HepG2 (cell line): ENCODE measurements around the gene RABGAP1L. TPM values are rescaled to one million over a fixed set of nuclear protein-coding genes. Genes with fewer than 3 reads are reported as not detected.

Source experiments
- CC2D1A ChIP-seq: sonication (generic); formaldehyde crosslinking; IDR thresholded peaks from 2 replicates; pipeline ENCODE4 v1.8.1; 2023; ENCODE audit warnings: mild to moderate bottlenecking, missing genetic modification reagents
- EEA1 ChIP-seq: sonication (generic); formaldehyde crosslinking; IDR thresholded peaks from 2 replicates; pipeline ENCODE4 v1.5.1; 2020; ENCODE audit warnings: mild to moderate bottlenecking, missing genetic modification reagents, borderline replicate concordance
- ELF1 ChIP-seq: sonication (generic); formaldehyde crosslinking; IDR thresholded peaks from 2 replicates; pipeline ENCODE4 v1.4.0; 2020; ENCODE audit warnings: missing genetic modification reagents
- IRF2 ChIP-seq: IDR thresholded peaks from 2 replicates; pipeline ENCODE4 v1.6.1; 2018; ENCODE audit warnings: missing genetic modification reagents, missing compliant biosample characterization
- MATR3 ChIP-seq: sonication (generic); formaldehyde crosslinking; IDR thresholded peaks from 2 replicates; pipeline ENCODE4 v1.4.0; 2020; ENCODE audit warnings: missing genetic modification reagents
- MXI1 ChIP-seq: IDR thresholded peaks from 3 replicates; pipeline ENCODE4 v1.6.1; 2012; ENCODE audit warnings: low read depth, low read length, inconsistent platforms, borderline replicate concordance
- NCOA5 ChIP-seq: sonication (generic); formaldehyde crosslinking; IDR thresholded peaks from 2 replicates; pipeline ENCODE4 v1.4.0; 2020; ENCODE audit warnings: missing genetic modification reagents
- NCOR1 ChIP-seq: fragments of 200-600 bp; sonication (generic); IDR thresholded peaks from 2 replicates; pipeline ENCODE4 v1.7.0; 2017; ENCODE audit warnings: antibody characterized with exemption, low read length, borderline replicate concordance
- PHF20 ChIP-seq: sonication (generic); formaldehyde crosslinking; IDR thresholded peaks from 2 replicates; pipeline ENCODE4 v1.5.0; 2020; ENCODE audit warnings: mild to moderate bottlenecking, missing genetic modification reagents
- POLR2A ChIP-seq, 2 experiments: IDR thresholded peaks; 2 replicates each; pipeline ENCODE4 v1.6.1; 2011; ENCODE audit warnings: low read depth in 2 of 2, low read length in 2 of 2, mild to moderate bottlenecking in 1 of 2, moderate library complexity in 1 of 2; ENCODE audit not compliant: insufficient read depth in 1 of 2
- REPIN1 ChIP-seq: sonication (generic); formaldehyde crosslinking; IDR thresholded peaks from 2 replicates; pipeline ENCODE4 v1.8.0; 2022; ENCODE audit warnings: missing genetic modification reagents, low read depth, mild to moderate bottlenecking, borderline replicate concordance
- ZNF12 ChIP-seq: sonication (generic); formaldehyde crosslinking; IDR thresholded peaks from 2 replicates; pipeline ENCODE4 v1.5.0; 2020; ENCODE audit warnings: missing genetic modification reagents
- ZNF264 ChIP-seq: sonication (generic); formaldehyde crosslinking; IDR thresholded peaks from 2 replicates; pipeline ENCODE4 v1.4.0; 2020; ENCODE audit warnings: missing genetic modification reagents
- ZNF816 ChIP-seq: sonication (generic); formaldehyde crosslinking; IDR thresholded peaks from 2 replicates; pipeline ENCODE4 v1.8.0; 2022; ENCODE audit warnings: missing genetic modification reagents, mild to moderate bottlenecking, borderline replicate concordance
- polyA plus RNA-seq, 8 experiments: library from polyadenylated mRNA; depleted of rRNA in 3 of 8; stranded (reverse) in 7 of 8; unstranded in 1 of 8; fragments of >200 nt; fragmentation: Illumina TruSeq in 4 of 8; extraction: Trizol in 4 of 8; gene quantifications; 2 replicates each; pipeline versions ENCODE4 v1.2.1 to v1.2.3, GENCODE V29; 2011 to 2016; ENCODE audit warnings: low read depth in 4 of 8, missing spikeins in 1 of 8, mixed read lengths in 1 of 8; ENCODE audit not compliant: insufficient read depth in 1 of 8
- total RNA-seq, 5 experiments: library from RNA; depleted of rRNA; stranded (reverse); fragments of >200 nt; fragmentation: Illumina TruSeq; extraction: Trizol; gene quantifications; 2 replicates each; pipeline ENCODE4 v1.2.3, GENCODE V29; 2016; ENCODE audit warnings: low read depth in 1 of 5
- TF ChIP-seq, protein P1 (sequence below): sonication (generic); formaldehyde crosslinking; IDR thresholded peaks from 2 replicates; pipeline ENCODE4 v1.4.0; 2020; ENCODE audit warnings: mild to moderate bottlenecking, missing genetic modification reagents
- TF ChIP-seq, protein P2 (sequence below): sonication (generic); formaldehyde crosslinking; IDR thresholded peaks from 2 replicates; pipeline ENCODE4 v1.5.0; 2020; ENCODE audit warnings: mild to moderate bottlenecking, missing genetic modification reagents, borderline replicate concordance
- TF ChIP-seq, protein P3 (sequence below): IDR thresholded peaks from 2 replicates; pipeline ENCODE4 v1.6.1; 2016
- TF ChIP-seq, protein P4 (sequence below): sonication (generic); formaldehyde crosslinking; IDR thresholded peaks from 2 replicates; pipeline ENCODE4 v1.4.0; 2020; ENCODE audit warnings: missing genetic modification reagents
- TF ChIP-seq, protein P5 (sequence below): IDR thresholded peaks from 2 replicates; pipeline ENCODE4 v1.6.1; 2018; ENCODE audit warnings: missing genetic modification reagents, mild to moderate bottlenecking, missing compliant biosample characterization

The RABGAP1L gene
- total and polyA plus RNA-seq, 2 of the 13 experiments (the other 11 are each of a cell fraction or from before 2014, with no cell fraction given): 7.9 to 22.6 TPM

DNA sequence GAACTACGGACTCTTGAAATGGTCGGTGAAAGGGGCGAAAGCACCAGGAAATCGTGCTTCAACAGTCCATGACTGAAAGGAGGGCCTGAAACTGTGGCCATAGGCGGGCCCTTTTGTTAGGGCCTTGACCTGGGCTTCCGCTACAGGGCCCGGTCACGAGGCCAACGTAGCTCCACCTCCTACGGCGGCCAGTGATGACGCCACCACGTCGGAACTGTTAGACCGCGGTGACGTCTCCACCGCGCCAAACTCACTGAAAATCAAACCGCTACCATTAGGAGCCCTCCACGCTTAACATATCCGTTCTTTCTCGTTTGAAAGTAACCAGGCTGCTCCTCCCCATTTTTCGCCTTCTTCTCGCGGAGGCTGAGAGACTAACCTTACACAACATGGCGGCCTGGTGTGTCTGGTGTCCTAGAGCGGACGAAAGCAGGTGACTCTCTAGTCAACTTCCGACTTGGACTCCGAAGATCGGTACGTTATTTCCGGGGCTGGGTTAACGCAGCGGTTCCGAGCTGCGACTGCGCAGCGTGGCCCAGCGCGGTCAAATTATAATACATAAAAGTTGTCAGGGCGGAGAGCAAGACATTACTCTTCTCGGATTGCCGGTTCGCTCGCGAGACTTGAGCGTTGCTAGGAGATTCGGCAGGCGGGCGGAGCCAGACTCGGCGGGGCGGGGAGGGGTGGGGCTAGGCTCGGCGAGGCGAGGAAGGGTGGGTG, 840.1 kb downstream of the RABGAP1L start (continued):
- TF ChIP-seq, protein P1, sequence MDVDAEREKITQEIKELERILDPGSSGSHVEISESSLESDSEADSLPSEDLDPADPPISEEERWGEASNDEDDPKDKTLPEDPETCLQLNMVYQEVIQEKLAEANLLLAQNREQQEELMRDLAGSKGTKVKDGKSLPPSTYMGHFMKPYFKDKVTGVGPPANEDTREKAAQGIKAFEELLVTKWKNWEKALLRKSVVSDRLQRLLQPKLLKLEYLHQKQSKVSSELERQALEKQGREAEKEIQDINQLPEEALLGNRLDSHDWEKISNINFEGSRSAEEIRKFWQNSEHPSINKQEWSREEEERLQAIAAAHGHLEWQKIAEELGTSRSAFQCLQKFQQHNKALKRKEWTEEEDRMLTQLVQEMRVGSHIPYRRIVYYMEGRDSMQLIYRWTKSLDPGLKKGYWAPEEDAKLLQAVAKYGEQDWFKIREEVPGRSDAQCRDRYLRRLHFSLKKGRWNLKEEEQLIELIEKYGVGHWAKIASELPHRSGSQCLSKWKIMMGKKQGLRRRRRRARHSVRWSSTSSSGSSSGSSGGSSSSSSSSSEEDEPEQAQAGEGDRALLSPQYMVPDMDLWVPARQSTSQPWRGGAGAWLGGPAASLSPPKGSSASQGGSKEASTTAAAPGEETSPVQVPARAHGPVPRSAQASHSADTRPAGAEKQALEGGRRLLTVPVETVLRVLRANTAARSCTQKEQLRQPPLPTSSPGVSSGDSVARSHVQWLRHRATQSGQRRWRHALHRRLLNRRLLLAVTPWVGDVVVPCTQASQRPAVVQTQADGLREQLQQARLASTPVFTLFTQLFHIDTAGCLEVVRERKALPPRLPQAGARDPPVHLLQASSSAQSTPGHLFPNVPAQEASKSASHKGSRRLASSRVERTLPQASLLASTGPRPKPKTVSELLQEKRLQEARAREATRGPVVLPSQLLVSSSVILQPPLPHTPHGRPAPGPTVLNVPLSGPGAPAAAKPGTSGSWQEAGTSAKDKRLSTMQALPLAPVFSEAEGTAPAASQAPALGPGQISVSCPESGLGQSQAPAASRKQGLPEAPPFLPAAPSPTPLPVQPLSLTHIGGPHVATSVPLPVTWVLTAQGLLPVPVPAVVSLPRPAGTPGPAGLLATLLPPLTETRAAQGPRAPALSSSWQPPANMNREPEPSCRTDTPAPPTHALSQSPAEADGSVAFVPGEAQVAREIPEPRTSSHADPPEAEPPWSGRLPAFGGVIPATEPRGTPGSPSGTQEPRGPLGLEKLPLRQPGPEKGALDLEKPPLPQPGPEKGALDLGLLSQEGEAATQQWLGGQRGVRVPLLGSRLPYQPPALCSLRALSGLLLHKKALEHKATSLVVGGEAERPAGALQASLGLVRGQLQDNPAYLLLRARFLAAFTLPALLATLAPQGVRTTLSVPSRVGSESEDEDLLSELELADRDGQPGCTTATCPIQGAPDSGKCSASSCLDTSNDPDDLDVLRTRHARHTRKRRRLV (CRISPR knock-in tag): peak; percentile 74; the same call in 1 of the 2 replicates
- TF ChIP-seq MATR3 (CRISPR knock-in tag): no peak
- TF ChIP-seq, protein P2, sequence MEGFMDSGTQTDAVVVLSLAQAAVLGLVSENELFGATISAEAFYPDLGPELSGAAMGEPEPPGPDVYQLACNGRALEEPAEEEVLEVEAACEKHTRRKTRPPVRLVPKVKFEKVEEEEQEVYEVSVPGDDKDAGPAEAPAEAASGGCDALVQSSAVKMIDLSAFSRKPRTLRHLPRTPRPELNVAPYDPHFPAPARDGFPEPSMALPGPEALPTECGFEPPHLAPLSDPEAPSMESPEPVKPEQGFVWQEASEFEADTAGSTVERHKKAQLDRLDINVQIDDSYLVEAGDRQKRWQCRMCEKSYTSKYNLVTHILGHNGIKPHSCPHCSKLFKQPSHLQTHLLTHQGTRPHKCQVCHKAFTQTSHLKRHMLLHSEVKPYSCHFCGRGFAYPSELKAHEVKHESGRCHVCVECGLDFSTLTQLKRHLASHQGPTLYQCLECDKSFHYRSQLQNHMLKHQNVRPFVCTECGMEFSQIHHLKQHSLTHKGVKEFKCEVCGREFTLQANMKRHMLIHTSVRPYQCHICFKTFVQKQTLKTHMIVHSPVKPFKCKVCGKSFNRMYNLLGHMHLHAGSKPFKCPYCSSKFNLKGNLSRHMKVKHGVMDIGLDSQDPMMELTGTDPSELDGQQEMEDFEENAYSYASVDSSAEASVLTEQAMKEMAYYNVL (CRISPR knock-in tag): no peak
- peak; percentile 93 for TF ChIP-seq ELF1 (CRISPR knock-in tag)
- TF ChIP-seq NCOA5 (CRISPR knock-in tag): no peak
- TF ChIP-seq, protein P3, sequence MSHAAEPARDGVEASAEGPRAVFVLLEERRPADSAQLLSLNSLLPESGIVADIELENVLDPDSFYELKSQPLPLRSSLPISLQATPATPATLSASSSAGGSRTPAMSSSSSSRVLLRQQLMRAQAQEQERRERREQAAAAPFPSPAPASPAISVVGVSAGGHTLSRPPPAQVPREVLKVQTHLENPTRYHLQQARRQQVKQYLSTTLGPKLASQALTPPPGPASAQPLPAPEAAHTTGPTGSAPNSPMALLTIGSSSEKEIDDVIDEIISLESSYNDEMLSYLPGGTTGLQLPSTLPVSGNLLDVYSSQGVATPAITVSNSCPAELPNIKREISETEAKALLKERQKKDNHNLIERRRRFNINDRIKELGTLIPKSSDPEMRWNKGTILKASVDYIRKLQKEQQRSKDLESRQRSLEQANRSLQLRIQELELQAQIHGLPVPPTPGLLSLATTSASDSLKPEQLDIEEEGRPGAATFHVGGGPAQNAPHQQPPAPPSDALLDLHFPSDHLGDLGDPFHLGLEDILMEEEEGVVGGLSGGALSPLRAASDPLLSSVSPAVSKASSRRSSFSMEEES (CRISPR knock-in tag): peak; percentile 97
- no peak for TF ChIP-seq EEA1 (CRISPR knock-in tag)
- TF ChIP-seq REPIN1 (CRISPR knock-in tag): peak; percentile 82; the same call in 1 of the 2 replicates
- TF ChIP-seq, protein P4, sequence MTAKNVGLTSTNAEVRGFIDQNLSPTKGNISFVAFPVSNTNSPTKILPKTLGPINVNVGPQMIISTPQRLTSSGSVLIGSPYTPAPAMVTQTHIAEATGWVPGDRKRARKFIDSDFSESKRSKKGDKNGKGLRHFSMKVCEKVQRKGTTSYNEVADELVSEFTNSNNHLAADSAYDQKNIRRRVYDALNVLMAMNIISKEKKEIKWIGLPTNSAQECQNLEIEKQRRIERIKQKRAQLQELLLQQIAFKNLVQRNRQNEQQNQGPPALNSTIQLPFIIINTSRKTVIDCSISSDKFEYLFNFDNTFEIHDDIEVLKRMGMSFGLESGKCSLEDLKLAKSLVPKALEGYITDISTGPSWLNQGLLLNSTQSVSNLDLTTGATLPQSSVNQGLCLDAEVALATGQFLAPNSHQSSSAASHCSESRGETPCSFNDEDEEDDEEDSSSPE (CRISPR knock-in tag): 0 out of 2 replicates have a peak, but pooled peaks have one; percentile 37
- TF ChIP-seq CC2D1A: no peak
- TF ChIP-seq MXI1: peak; percentile 87
- TF ChIP-seq, protein P5, sequence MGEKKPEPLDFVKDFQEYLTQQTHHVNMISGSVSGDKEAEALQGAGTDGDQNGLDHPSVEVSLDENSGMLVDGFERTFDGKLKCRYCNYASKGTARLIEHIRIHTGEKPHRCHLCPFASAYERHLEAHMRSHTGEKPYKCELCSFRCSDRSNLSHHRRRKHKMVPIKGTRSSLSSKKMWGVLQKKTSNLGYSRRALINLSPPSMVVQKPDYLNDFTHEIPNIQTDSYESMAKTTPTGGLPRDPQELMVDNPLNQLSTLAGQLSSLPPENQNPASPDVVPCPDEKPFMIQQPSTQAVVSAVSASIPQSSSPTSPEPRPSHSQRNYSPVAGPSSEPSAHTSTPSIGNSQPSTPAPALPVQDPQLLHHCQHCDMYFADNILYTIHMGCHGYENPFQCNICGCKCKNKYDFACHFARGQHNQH (CRISPR knock-in tag): peak; percentile 83
- peak; percentile 16; the same call in 1 of the 2 replicates for TF ChIP-seq ZNF264 (CRISPR knock-in tag)
- peak; percentile 95 for TF ChIP-seq PHF20
- peak; percentile 76; the same call in 1 of the 2 replicates for TF ChIP-seq IRF2 (CRISPR knock-in tag)
- peak; percentile 95 to 97 for TF ChIP-seq POLR2A (IDR thresholded peaks at IDR 0.05; ENCODE audit: insufficient read depth in 1 of 2, low read depth in 2 of 2, low read length in 2 of 2)
- peak; percentile 38; the same call in 1 of the 2 replicates for TF ChIP-seq NCOR1
- peak; percentile 7; the same call in 1 of the 2 replicates for TF ChIP-seq ZNF12 (CRISPR knock-in tag)
- no peak for TF ChIP-seq ZNF816
